K562 (cell line): Measurements from ENCODE around the gene NMNAT3. TPM values are rescaled to one million over a fixed set of nuclear protein-coding genes. Genes with fewer than 3 reads are reported as not detected.

Experiments
- MYC ChIP-seq, 2 experiments: fragments of 250-450 bp in 1 of 2; sonication (Bioruptor Pico) in 1 of 2; IDR thresholded peaks; 2 replicates each; pipeline versions ENCODE4 v1.5.1 to v1.6.1; 2012 to 2021; ENCODE audit warnings: low read depth in 2 of 2, borderline replicate concordance in 1 of 2, improper control_type of control experiment in 1 of 2, low read length in 1 of 2, mild to moderate bottlenecking in 1 of 2, moderate library complexity in 1 of 2
- NCOA6 ChIP-seq: fragments of 450-650 bp; IDR thresholded peaks from 2 replicates; pipeline ENCODE4 v1.6.1; 2017; ENCODE audit warnings: mild to moderate bottlenecking
- NEUROD1 ChIP-seq: fragments of 150-350 bp; IDR thresholded peaks from 2 replicates; pipeline ENCODE4 v1.6.1; 2014; ENCODE audit warnings: borderline replicate concordance, low read length, low read depth; ENCODE audit not compliant: partially characterized antibody
- NONO ChIP-seq, 2 experiments: fragments of 200-400 bp in 1 of 2; fragments of 450-650 bp in 1 of 2; formaldehyde crosslinking in 1 of 2; IDR thresholded peaks; 2 replicates each; pipeline ENCODE4 v1.6.1; 2017; ENCODE audit warnings: low read depth in 2 of 2, mild to moderate bottlenecking in 2 of 2, moderate library complexity in 2 of 2, low read length in 1 of 2
- NR3C1 ChIP-seq: sonication (generic); formaldehyde crosslinking; IDR thresholded peaks from 2 replicates; pipeline ENCODE4 v1.8.1; 2022; ENCODE audit warnings: missing genetic modification reagents
- POLR3A ChIP-seq: IDR thresholded peaks from 2 replicates; pipeline ENCODE4 v1.6.1; 2011; ENCODE audit warnings: borderline replicate concordance, mild to moderate bottlenecking, moderate library complexity; ENCODE audit not compliant: insufficient read length, insufficient read depth; ENCODE audit errors: extremely low read depth
- ZFX ChIP-seq: sonication (generic); formaldehyde crosslinking; IDR thresholded peaks from 2 replicates; pipeline ENCODE4 v1.8.0; 2022; ENCODE audit warnings: mild to moderate bottlenecking, missing genetic modification reagents, moderate library complexity
- ZKSCAN1 ChIP-seq: fragments of 150-350 bp; IDR thresholded peaks from 2 replicates; pipeline ENCODE4 v1.6.1; 2016; ENCODE audit warnings: low read depth, low read length
- ZNF232 ChIP-seq: sonication (generic); formaldehyde crosslinking; IDR thresholded peaks from 2 replicates; pipeline ENCODE4 v1.8.0; 2022; ENCODE audit warnings: mild to moderate bottlenecking, missing genetic modification reagents
- polyA plus RNA-seq, 8 experiments: library from polyadenylated mRNA; depleted of rRNA in 4 of 8; stranded (reverse) in 5 of 8; unstranded in 3 of 8; fragments of >200 nt; fragmentation: Nextera tagmentation in 2 of 8; fragmentation: Illumina TruSeq in 1 of 8; extraction: Ambion mirVana in 2 of 8; extraction: Trizol in 1 of 8; gene quantifications; 2 replicates each; pipeline versions ENCODE4 v1.2.1 to v1.2.3, GENCODE V29; 2011 to 2014; ENCODE audit warnings: inconsistent platforms in 1 of 8, missing spikeins in 1 of 8
- total RNA-seq, 7 experiments: library from RNA; depleted of rRNA in 6 of 7; stranded (reverse); fragments of >200 nt in 6 of 7; fragmentation: Illumina TruSeq in 2 of 7; extraction: Trizol in 2 of 7; gene quantifications; 2 replicates each; pipeline versions ENCODE4 v1.2.1 to v1.2.3, GENCODE V29; 2011 to 2021; ENCODE audit warnings: low replicate concordance in 1 of 7
- TF ChIP-seq, protein P1 (sequence below): fragments of 450-650 bp; IDR thresholded peaks from 2 replicates; pipeline ENCODE4 v1.6.1; 2018; ENCODE audit warnings: mild to moderate bottlenecking, low read depth; ENCODE audit not compliant: partially characterized antibody
- TF ChIP-seq, protein P2 (sequence below): fragments of 250-450 bp; sonication (Bioruptor Pico); IDR thresholded peaks from 2 replicates; pipeline ENCODE4 v1.5.0; 2021; ENCODE audit warnings: mild to moderate bottlenecking, borderline replicate concordance
- TF ChIP-seq, protein P3 (sequence below): sonication (generic); formaldehyde crosslinking; IDR thresholded peaks from 2 replicates; pipeline ENCODE4 v1.8.0; 2022; ENCODE audit warnings: mild to moderate bottlenecking, missing genetic modification reagents
- TF ChIP-seq, protein P4 (sequence below): sonication (generic); formaldehyde crosslinking; IDR thresholded peaks from 2 replicates; pipeline ENCODE4 v1.8.1; 2023; ENCODE audit warnings: mild to moderate bottlenecking, missing genetic modification reagents
- TF ChIP-seq, protein P5 (sequence below): fragments of 450-650 bp; conservative IDR thresholded peaks from 2 replicates; pipeline ENCODE4 v1.6.1; 2016; ENCODE audit warnings: missing genetic modification characterization, low read depth, mild to moderate bottlenecking, missing compliant biosample characterization, moderate library complexity
- TF ChIP-seq, protein P6 (sequence below): fragments of 450-650 bp; formaldehyde crosslinking; IDR thresholded peaks from 2 replicates; pipeline ENCODE4 v1.4.0; 2020; ENCODE audit warnings: mild to moderate bottlenecking, mixed read lengths

NMNAT3 gene
- total and polyA plus RNA-seq, 9 of the 15 experiments (the other 6 are each of a cell fraction or from before 2014, with no cell fraction given): 2.3 to 12.5 (median 6.6) TPM

DNA sequence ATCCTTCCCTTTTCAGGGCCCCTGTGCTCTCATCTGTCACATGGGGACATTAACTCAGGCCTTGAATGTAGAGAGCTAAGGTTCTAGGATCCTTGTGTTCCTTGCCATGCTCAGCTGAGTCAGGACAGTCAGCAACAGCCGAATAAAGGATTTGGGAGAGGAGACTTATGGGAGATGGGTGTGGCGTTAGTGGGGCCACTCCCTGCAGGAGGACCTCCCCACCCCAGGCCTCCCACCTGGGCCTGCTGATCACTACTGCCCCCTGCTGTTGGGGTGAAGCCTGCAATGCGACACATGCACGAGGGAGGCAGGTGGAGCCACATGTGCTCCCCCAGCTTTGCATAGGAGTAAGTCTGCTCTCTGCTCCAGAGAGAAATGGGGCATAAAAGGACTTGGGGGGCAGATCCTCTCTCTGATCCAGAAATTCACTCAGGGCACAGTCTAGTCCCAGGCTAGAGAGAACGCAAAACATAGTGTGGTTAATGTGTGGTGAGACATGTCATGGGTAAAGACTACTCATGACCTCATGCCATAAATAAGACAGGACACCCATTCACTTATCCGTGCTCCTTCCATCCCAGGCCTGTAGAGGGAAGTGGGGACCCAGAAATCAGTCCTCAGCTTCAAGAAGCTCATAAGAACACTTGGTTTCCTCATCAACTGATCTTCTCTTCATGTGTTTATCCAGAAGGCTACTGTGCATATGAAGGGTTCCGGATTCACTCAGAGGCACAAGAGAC lies 157.6 kb downstream of the NMNAT3 start (continued):
- TF ChIP-seq, protein P1, sequence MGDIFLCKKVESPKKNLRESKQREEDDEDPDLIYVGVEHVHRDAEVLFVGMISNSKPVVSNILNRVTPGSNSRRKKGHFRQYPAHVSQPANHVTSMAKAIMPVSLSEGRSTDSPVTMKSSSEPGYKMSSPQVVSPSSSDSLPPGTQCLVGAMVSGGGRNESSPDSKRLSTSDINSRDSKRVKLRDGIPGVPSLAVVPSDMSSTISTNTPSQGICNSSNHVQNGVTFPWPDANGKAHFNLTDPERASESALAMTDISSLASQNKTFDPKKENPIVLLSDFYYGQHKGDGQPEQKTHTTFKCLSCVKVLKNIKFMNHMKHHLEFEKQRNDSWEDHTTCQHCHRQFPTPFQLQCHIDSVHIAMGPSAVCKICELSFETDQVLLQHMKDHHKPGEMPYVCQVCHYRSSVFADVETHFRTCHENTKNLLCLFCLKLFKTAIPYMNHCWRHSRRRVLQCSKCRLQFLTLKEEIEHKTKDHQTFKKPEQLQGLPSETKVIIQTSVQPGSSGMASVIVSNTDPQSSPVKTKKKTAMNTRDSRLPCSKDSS: no peak
- TF ChIP-seq, protein P2, sequence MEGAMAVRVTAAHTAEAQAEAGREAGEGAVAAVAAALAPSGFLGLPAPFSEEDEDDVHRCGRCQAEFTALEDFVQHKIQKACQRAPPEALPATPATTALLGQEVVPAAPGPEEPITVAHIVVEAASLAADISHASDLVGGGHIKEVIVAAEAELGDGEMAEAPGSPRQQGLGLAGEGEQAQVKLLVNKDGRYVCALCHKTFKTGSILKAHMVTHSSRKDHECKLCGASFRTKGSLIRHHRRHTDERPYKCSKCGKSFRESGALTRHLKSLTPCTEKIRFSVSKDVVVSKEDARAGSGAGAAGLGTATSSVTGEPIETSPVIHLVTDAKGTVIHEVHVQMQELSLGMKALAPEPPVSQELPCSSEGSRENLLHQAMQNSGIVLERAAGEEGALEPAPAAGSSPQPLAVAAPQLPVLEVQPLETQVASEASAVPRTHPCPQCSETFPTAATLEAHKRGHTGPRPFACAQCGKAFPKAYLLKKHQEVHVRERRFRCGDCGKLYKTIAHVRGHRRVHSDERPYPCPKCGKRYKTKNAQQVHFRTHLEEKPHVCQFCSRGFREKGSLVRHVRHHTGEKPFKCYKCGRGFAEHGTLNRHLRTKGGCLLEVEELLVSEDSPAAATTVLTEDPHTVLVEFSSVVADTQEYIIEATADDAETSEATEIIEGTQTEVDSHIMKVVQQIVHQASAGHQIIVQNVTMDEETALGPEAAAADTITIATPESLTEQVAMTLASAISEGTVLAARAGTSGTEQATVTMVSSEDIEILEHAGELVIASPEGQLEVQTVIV (CRISPR knock-in tag): no peak
- TF ChIP-seq NONO (IDR thresholded peaks at IDR 0.05; ENCODE audit: low read depth in 2 of 2, low read length in 1 of 2) (no peak), ZNF232 (CRISPR knock-in tag) (peak; percentile 50; the same call in 1 of the 2 replicates), NR3C1 (CRISPR knock-in tag) (no peak), ZFX (CRISPR knock-in tag) (no peak), ZKSCAN1 (0 out of 2 replicates have a peak, but pooled peaks have one; percentile 18), MYC (IDR thresholded peaks at IDR 0.05; ENCODE audit: low read depth, low read length) (peak; percentile 93), MYC (CRISPR knock-in tag; IDR thresholded peaks at IDR 0.05; ENCODE audit: borderline replicate concordance, low read depth) (no peak), POLR3A (no peak), NCOA6 (no peak), NEUROD1 (peak; percentile 18)
- TF ChIP-seq, protein P3, sequence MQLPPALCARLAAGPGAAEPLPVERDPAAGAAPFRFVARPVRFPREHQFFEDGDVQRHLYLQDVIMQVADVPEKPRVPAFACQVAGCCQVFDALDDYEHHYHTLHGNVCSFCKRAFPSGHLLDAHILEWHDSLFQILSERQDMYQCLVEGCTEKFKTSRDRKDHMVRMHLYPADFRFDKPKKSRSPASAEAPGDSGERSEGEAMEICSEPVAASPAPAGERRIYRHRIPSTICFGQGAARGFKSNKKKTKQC: peak; percentile 86; the same call in 1 of the 2 replicates
- TF ChIP-seq, protein P4, sequence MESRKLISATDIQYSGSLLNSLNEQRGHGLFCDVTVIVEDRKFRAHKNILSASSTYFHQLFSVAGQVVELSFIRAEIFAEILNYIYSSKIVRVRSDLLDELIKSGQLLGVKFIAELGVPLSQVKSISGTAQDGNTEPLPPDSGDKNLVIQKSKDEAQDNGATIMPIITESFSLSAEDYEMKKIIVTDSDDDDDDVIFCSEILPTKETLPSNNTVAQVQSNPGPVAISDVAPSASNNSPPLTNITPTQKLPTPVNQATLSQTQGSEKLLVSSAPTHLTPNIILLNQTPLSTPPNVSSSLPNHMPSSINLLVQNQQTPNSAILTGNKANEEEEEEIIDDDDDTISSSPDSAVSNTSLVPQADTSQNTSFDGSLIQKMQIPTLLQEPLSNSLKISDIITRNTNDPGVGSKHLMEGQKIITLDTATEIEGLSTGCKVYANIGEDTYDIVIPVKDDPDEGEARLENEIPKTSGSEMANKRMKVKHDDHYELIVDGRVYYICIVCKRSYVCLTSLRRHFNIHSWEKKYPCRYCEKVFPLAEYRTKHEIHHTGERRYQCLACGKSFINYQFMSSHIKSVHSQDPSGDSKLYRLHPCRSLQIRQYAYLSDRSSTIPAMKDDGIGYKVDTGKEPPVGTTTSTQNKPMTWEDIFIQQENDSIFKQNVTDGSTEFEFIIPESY (CRISPR knock-in tag): peak; percentile 50; the same call in 1 of the 2 replicates
- TF ChIP-seq, protein P5, sequence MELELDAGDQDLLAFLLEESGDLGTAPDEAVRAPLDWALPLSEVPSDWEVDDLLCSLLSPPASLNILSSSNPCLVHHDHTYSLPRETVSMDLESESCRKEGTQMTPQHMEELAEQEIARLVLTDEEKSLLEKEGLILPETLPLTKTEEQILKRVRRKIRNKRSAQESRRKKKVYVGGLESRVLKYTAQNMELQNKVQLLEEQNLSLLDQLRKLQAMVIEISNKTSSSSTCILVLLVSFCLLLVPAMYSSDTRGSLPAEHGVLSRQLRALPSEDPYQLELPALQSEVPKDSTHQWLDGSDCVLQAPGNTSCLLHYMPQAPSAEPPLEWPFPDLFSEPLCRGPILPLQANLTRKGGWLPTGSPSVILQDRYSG (tag): no peak
- TF ChIP-seq, protein P6, sequence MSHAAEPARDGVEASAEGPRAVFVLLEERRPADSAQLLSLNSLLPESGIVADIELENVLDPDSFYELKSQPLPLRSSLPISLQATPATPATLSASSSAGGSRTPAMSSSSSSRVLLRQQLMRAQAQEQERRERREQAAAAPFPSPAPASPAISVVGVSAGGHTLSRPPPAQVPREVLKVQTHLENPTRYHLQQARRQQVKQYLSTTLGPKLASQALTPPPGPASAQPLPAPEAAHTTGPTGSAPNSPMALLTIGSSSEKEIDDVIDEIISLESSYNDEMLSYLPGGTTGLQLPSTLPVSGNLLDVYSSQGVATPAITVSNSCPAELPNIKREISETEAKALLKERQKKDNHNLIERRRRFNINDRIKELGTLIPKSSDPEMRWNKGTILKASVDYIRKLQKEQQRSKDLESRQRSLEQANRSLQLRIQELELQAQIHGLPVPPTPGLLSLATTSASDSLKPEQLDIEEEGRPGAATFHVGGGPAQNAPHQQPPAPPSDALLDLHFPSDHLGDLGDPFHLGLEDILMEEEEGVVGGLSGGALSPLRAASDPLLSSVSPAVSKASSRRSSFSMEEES (CRISPR knock-in tag): no peak
